ENCODE results near the gene TAF8.

Gene TAF8

DNA sequence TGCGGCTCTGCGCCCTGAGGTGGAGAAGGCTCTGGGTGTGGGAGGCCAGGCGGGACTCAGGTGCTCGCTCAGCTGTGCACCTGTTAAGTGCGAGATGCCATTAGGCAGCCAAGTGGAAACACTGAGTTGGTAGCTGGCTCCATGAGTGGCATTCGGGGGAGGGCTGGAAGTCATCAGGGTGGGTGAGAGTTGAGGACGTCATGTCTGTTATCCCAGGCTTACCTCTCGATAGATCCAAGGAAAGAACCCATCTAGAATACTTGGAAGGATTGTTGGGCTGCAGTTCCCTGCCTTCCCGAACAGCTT is 41.3 kb downstream of the TAF8 start:
- H4K8ac ChIP-seq (ENCODE audit: low read depth, low read length), result no peak overlapping the region
- no peak overlapping the region for H2BK15ac ChIP-seq (ENCODE audit: low read length)
- no peak overlapping the region for H2BK12ac ChIP-seq (ENCODE audit: low read length)
- H3K14ac ChIP-seq (ENCODE audit: low read length), result no peak overlapping the region
- no CpG with 5 or more reads among the region's 9 CpGs for WGBS, 2 donors (ENCODE audit: extremely low coverage in 2 of 2, insufficient read length in 2 of 2, insufficient replicate concordance in 1 of 2)
- no peak overlapping the region for H3K18ac ChIP-seq (ENCODE audit: low read length)
- peaks cover 0 to 5% of the 10 kb centered on the region in 2 donors for H3K4me1 ChIP-seq (ENCODE audit: control insufficient read depth in 2 of 2, insufficient read depth in 1 of 2, low read depth in 1 of 2, low read length in 2 of 2)
- H2BK120ac ChIP-seq (ENCODE audit: low read depth, low read length), result no peak overlapping the region
- H3K4me3 ChIP-seq (ENCODE audit: low read length in 2 of 2), result no peak overlapping the region
- H4K91ac ChIP-seq (ENCODE audit: low read depth, low read length, poor library complexity), result no peak overlapping the region
- H3K4ac ChIP-seq (ENCODE audit: low read length), result no peak overlapping the region
- H3K79me1 ChIP-seq (ENCODE audit: low read depth, low read length), result no peaks in the 10 kb centered on the region
- no peak overlapping the region for H2AFZ ChIP-seq (ENCODE audit: low read length)
- H3K36me3 ChIP-seq (replicated peaks in 1 of 2; ENCODE audit: control insufficient read depth in 2 of 2, insufficient read depth in 2 of 2, low read length in 2 of 2), result peaks cover 0 to 2% of the 10 kb centered on the region in 2 donors
- peaks cover 0 to 2% (median 0%) of the 10 kb centered on the region in 3 experiments for H3K27me3 ChIP-seq (ENCODE audit: control insufficient read depth in 3 of 3, insufficient read depth in 3 of 3, low read depth in 1 of 3, low read length in 3 of 3)
- no peak overlapping the region for H3K27ac ChIP-seq (replicated peaks; ENCODE audit: low read length)
- no peak overlapping the region for H3K23ac ChIP-seq (ENCODE audit: low read depth, low read length, poor library complexity)
- no peak overlapping the region for H3K4me2 ChIP-seq (ENCODE audit: insufficient read depth, low read length, poor library complexity, severe bottlenecking)
- H3K9ac ChIP-seq (ENCODE audit: low read depth, low read length, poor library complexity), result no peak overlapping the region
- no peak overlapping the region for H2BK5ac ChIP-seq (ENCODE audit: low read length)
- no peak overlapping the region for H2AK5ac ChIP-seq (ENCODE audit: low read depth, low read length)
- no peak for DNase-seq (ENCODE audit: low spot score)
- no peaks in the 10 kb centered on the region for H3K9me3 ChIP-seq (replicated peaks in 1 of 2; ENCODE audit: control insufficient read depth in 2 of 2, insufficient read depth in 1 of 2, low read depth in 1 of 2, low read length in 2 of 2)

GRCh38 chr6:42093582-42094329 is 43.4 kb downstream of the TAF8 start:
- H3K9me3 ChIP-seq (replicated peaks in 1 of 2; ENCODE audit: control insufficient read depth in 2 of 2, insufficient read depth in 1 of 2, low read depth in 1 of 2, low read length in 2 of 2), result no peaks in the 10 kb centered on the region
- DNase-seq (ENCODE audit: low spot score), result no peak
- no peak overlapping the region for H3K9ac ChIP-seq (ENCODE audit: low read depth, low read length, poor library complexity)
- peak overlapping the region; percentile 27 for H3K18ac ChIP-seq (ENCODE audit: low read length)
- peaks cover 0 to 2% of the 10 kb centered on the region in 2 donors for H3K4me1 ChIP-seq (ENCODE audit: control insufficient read depth in 2 of 2, insufficient read depth in 1 of 2, low read depth in 1 of 2, low read length in 2 of 2)
- no peak overlapping the region for H4K8ac ChIP-seq (ENCODE audit: low read depth, low read length)
- no peak overlapping the region for H2AFZ ChIP-seq (ENCODE audit: low read length)
- WGBS, 2 donors (ENCODE audit: extremely low coverage in 2 of 2, insufficient read length in 2 of 2, insufficient replicate concordance in 1 of 2), result no CpG with 5 or more reads among the region's 10 CpGs
- H4K91ac ChIP-seq (ENCODE audit: low read depth, low read length, poor library complexity), result no peak overlapping the region
- no peak overlapping the region for H3K27ac ChIP-seq (replicated peaks; ENCODE audit: low read length)
- H3K79me1 ChIP-seq (ENCODE audit: low read depth, low read length), result no peaks in the 10 kb centered on the region
- peak overlapping the region; percentile 76 for H3K23ac ChIP-seq (ENCODE audit: low read depth, low read length, poor library complexity)
- no peak overlapping the region for H3K4me2 ChIP-seq (ENCODE audit: insufficient read depth, low read length, poor library complexity, severe bottlenecking)
- H3K4me3 ChIP-seq (ENCODE audit: low read length in 2 of 2), result no peak overlapping the region
- no peak overlapping the region for H3K14ac ChIP-seq (ENCODE audit: low read length)
- H2BK120ac ChIP-seq (ENCODE audit: low read depth, low read length), result no peak overlapping the region
- no peak overlapping the region for H2AK5ac ChIP-seq (ENCODE audit: low read depth, low read length)
- H2BK15ac ChIP-seq (ENCODE audit: low read length), result no peak overlapping the region
- no peak overlapping the region for H3K4ac ChIP-seq (ENCODE audit: low read length)
- H2BK12ac ChIP-seq (ENCODE audit: low read length), result no peak overlapping the region
- H2BK5ac ChIP-seq (ENCODE audit: low read length), result no peak overlapping the region
- H3K36me3 ChIP-seq (replicated peaks in 1 of 2; ENCODE audit: control insufficient read depth in 2 of 2, insufficient read depth in 2 of 2, low read length in 2 of 2), result no peaks in the 10 kb centered on the region
- H3K27me3 ChIP-seq (ENCODE audit: control insufficient read depth in 3 of 3, insufficient read depth in 3 of 3, low read depth in 1 of 3, low read length in 3 of 3), result no peaks in the 10 kb centered on the region

- H3K18ac ChIP-seq (ENCODE audit: low read length), result no peak overlapping the region
- no peak overlapping the region for H2AFZ ChIP-seq (ENCODE audit: low read length)
- H2BK12ac ChIP-seq (ENCODE audit: low read length), result no peak overlapping the region
- no peak overlapping the region for H3K4ac ChIP-seq (ENCODE audit: low read length)
- H4K8ac ChIP-seq (ENCODE audit: low read depth, low read length), result no peak overlapping the region
- no peak overlapping the region for H2BK120ac ChIP-seq (ENCODE audit: low read depth, low read length)
- H3K4me3 ChIP-seq (ENCODE audit: low read length in 2 of 2), result no peak overlapping the region
- no peak overlapping the region for H3K14ac ChIP-seq (ENCODE audit: low read length)
- WGBS, 2 donors (ENCODE audit: extremely low coverage in 2 of 2, insufficient read length in 2 of 2, insufficient replicate concordance in 1 of 2), result no CpG with 5 or more reads among the region's 1 CpG
- H3K4me1 ChIP-seq (ENCODE audit: control insufficient read depth in 2 of 2, insufficient read depth in 1 of 2, low read depth in 1 of 2, low read length in 2 of 2), result peaks cover 2% of the 10 kb centered on the region in 2 donors
- no peak overlapping the region for H3K27ac ChIP-seq (replicated peaks; ENCODE audit: low read length)
- no peak overlapping the region for H4K91ac ChIP-seq (ENCODE audit: low read depth, low read length, poor library complexity)
- no peak overlapping the region for H2BK5ac ChIP-seq (ENCODE audit: low read length)
- no peaks in the 10 kb centered on the region for H3K36me3 ChIP-seq (replicated peaks in 1 of 2; ENCODE audit: control insufficient read depth in 2 of 2, insufficient read depth in 2 of 2, low read length in 2 of 2)
- no peaks in the 10 kb centered on the region for H3K79me1 ChIP-seq (ENCODE audit: low read depth, low read length)
- H2AK5ac ChIP-seq (ENCODE audit: low read depth, low read length), result peak overlapping the region; percentile 6
- H3K27me3 ChIP-seq (ENCODE audit: control insufficient read depth in 3 of 3, insufficient read depth in 3 of 3, low read depth in 1 of 3, low read length in 3 of 3), result peaks cover 0 to 5% (median 0%) of the 10 kb centered on the region in 3 experiments
- peak overlapping the region; percentile 2 for H3K9ac ChIP-seq (ENCODE audit: low read depth, low read length, poor library complexity)
- no peak overlapping the region for H2BK15ac ChIP-seq (ENCODE audit: low read length)
- no peak for DNase-seq (ENCODE audit: low spot score)
- H3K23ac ChIP-seq (ENCODE audit: low read depth, low read length, poor library complexity), result no peak overlapping the region
- no peaks in the 10 kb centered on the region for H3K9me3 ChIP-seq (replicated peaks in 1 of 2; ENCODE audit: control insufficient read depth in 2 of 2, insufficient read depth in 1 of 2, low read depth in 1 of 2, low read length in 2 of 2)
- no peak overlapping the region for H3K4me2 ChIP-seq (ENCODE audit: insufficient read depth, low read length, poor library complexity, severe bottlenecking)
These were observed 44.8 kb downstream of the TAF8 start for GRCh38 chr6:42095094-42095493.

DNA sequence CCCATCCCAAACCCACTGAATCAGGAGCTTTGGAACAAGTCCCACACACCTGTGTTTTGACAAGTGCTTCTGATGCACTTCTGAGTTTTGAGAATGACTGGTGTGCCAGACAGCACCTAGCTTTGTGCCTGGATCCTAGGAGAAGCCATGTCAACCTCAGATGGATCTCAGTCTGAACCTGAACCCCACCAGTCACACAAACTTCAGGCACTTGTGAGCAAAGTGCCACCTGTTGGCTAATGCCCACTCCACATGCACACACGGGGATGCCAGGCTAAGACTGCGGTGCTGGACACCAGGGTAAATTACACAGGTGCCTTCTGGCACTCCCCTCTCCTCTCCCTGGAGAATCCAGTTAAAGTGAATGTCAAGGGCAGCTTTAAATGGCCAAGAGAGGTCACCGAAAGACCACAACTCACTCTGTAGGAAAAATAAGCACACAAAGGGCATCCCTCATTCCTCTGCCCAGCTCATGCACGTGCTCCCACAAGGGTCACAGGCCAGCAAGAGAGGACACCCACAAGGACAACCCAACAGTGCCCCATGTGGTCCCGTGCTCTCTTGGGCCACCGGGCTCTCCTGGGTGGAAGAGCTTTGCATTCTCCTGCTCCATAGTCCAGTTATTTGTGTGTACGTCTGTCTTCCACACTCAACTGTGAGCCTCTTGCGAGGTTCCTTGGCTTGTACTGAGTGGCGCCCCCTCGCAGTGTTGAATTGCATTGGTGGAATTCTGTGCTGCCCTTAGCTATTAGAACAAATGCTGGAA is 45.6 kb downstream of the TAF8 start:
- H2BK15ac ChIP-seq (ENCODE audit: low read length), result no peak overlapping the region
- no peak for DNase-seq (ENCODE audit: low spot score)
- WGBS, 2 donors (ENCODE audit: extremely low coverage in 2 of 2, insufficient read length in 2 of 2, insufficient replicate concordance in 1 of 2), result no CpG with 5 or more reads among the region's 10 CpGs
- no peaks in the 10 kb centered on the region for H3K9me3 ChIP-seq (replicated peaks in 1 of 2; ENCODE audit: control insufficient read depth in 2 of 2, insufficient read depth in 1 of 2, low read depth in 1 of 2, low read length in 2 of 2)
- no peak overlapping the region for H3K18ac ChIP-seq (ENCODE audit: low read length)
- no peak overlapping the region for H3K14ac ChIP-seq (ENCODE audit: low read length)
- H3K4me1 ChIP-seq (ENCODE audit: control insufficient read depth in 2 of 2, insufficient read depth in 1 of 2, low read depth in 1 of 2, low read length in 2 of 2), result peaks cover 2 to 5% of the 10 kb centered on the region in 2 donors
- no peak overlapping the region for H2BK120ac ChIP-seq (ENCODE audit: low read depth, low read length)
- H2AFZ ChIP-seq (ENCODE audit: low read length), result no peak overlapping the region
- no peak overlapping the region for H2BK12ac ChIP-seq (ENCODE audit: low read length)
- no peak overlapping the region for H3K23ac ChIP-seq (ENCODE audit: low read depth, low read length, poor library complexity)
- no peak overlapping the region for H2AK5ac ChIP-seq (ENCODE audit: low read depth, low read length)
- peaks cover 0 to 10% (median 0%) of the 10 kb centered on the region in 3 experiments for H3K27me3 ChIP-seq (ENCODE audit: control insufficient read depth in 3 of 3, insufficient read depth in 3 of 3, low read depth in 1 of 3, low read length in 3 of 3)
- no peak overlapping the region for H3K27ac ChIP-seq (replicated peaks; ENCODE audit: low read length)
- no peak overlapping the region for H4K8ac ChIP-seq (ENCODE audit: low read depth, low read length)
- no peak overlapping the region for H3K4me3 ChIP-seq (ENCODE audit: low read length in 2 of 2)
- no peak overlapping the region for H3K9ac ChIP-seq (ENCODE audit: low read depth, low read length, poor library complexity)
- H3K36me3 ChIP-seq (replicated peaks in 1 of 2; ENCODE audit: control insufficient read depth in 2 of 2, insufficient read depth in 2 of 2, low read length in 2 of 2), result no peaks in the 10 kb centered on the region
- H3K79me1 ChIP-seq (ENCODE audit: low read depth, low read length), result no peaks in the 10 kb centered on the region
- no peak overlapping the region for H4K91ac ChIP-seq (ENCODE audit: low read depth, low read length, poor library complexity)
- no peak overlapping the region for H3K4me2 ChIP-seq (ENCODE audit: insufficient read depth, low read length, poor library complexity, severe bottlenecking)
- no peak overlapping the region for H2BK5ac ChIP-seq (ENCODE audit: low read length)
- no peak overlapping the region for H3K4ac ChIP-seq (ENCODE audit: low read length)

All from neuronal stem cell (in vitro differentiated cells).